Measurements from ENCODE around the gene GNAQ.

DNA sequence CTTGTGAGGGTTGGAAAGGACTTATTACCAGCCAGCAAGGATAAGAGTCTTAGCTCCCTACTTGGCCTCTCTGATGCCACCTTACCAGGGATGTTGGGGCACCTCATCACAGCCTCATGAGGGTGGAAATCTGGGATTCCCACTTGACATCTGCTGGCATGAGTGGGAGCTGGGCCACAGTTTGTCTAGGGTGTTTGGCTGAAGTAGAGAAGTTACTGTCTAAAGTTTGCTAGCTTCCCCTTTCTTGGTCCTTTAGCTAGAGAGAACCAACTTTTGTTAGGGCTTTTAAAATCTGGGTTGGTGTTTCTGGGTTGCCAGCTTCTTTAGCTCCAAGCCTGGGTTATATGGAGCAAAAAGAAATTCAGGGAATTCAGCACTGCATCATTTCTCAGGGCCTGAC lies 326.0 kb downstream of the GNAQ start:
- TF ChIP-seq CTCF (IDR thresholded peaks at IDR 0.05 in 2 of 3, conservative IDR thresholded peaks at IDR 0.05 in 1 of 3; ENCODE audit: borderline replicate concordance in 1 of 3, insufficient read depth in 1 of 3, low read depth in 2 of 3, low read length in 2 of 3) (no peak), SIN3A (IDR thresholded peaks at IDR 0.05; ENCODE audit: low read depth) (no peak), YY1 (IDR thresholded peaks at IDR 0.05; ENCODE audit: extremely low read depth, insufficient replicate concordance, low read depth, low read length) (no peak), EZH2 (IDR thresholded peaks at IDR 0.05) (no peak), ZNF274 (IDR thresholded peaks at IDR 0.05; ENCODE audit: low read depth, low read length) (no peak), POLR2A (IDR thresholded peaks at IDR 0.05; ENCODE audit: borderline replicate concordance, extremely low read depth, insufficient read depth, insufficient read length) (no peak), POLR2AphosphoS5 (IDR thresholded peaks at IDR 0.05; ENCODE audit: low read depth, low read length) (no peak), MAX (IDR thresholded peaks at IDR 0.05) (no peak), SRF (IDR thresholded peaks at IDR 0.05; ENCODE audit: low read depth) (no peak)
